ENCODE measurements around the gene SMCO3. TPM values are rescaled to one million over a fixed set of nuclear protein-coding genes. Genes with fewer than 3 reads are reported as not detected.
A peak's percentile ranks its signal among the peaks of the same experiment; 100 is the strongest.

Gene SMCO3
- total RNA-seq, 4 donors from 2014 or later = 1.2 to 10.5 (median 6.2) TPM

DNA sequence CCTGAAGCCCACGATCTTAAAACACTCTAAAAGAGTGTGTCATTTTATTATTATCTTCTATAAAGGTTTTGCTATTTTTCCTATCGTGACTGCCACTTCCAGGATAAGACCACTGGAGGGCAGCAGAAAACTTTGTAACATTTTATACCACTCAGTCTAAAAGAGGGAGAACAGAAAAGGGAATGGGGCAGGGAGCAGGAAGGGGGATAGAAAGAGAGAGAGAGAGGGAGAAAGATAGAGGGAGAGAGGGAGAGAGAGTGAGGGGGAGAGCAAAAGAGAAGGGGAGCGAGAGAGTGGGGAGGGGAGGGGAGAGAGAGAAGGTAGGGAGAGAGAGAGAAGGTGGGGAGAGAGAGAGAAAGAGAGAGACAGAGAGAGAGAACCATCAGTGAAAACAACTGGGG lies 31.4 kb upstream of the SMCO3 start:
- H3K9me3 ChIP-seq = no peaks in the 10 kb centered on the region
- H3K4me3 ChIP-seq = no peak overlapping the region
- TF ChIP-seq POLR2A (IDR thresholded peaks at IDR 0.05) (no peak), EP300 (IDR thresholded peaks at IDR 0.05) (no peak), CTCF (IDR thresholded peaks at IDR 0.05) (peak; percentile 70 to 88 (median 76))
- DNase-seq (ENCODE audit: low spot score in 2 of 2) = peak in 1 of 2 donors; percentile 81
- no peaks in the 10 kb centered on the region for H3K36me3 ChIP-seq
- WGBS, 2 donors = 8 to 12% methylated on average over 3 of the region's 3 CpGs
- H3K27ac ChIP-seq = peak overlapping the region in 2 of 4 donors; percentile 52 to 70
- H3K27me3 ChIP-seq = no peaks in the 10 kb centered on the region
- H3K4me1 ChIP-seq = peaks cover 0 to 77% (median 22%) of the 10 kb centered on the region in 4 donors

- Histone ChIP-seq H3K27me3 (no peaks in the 10 kb centered on the region), H3K9me3 (no peaks in the 10 kb centered on the region), H3K27ac (no peak overlapping the region), H3K4me3 (no peak overlapping the region), H3K4me1 (peaks cover 0 to 68% (median 22%) of the 10 kb centered on the region in 4 donors), H3K36me3 (no peaks in the 10 kb centered on the region)
- DNase-seq (ENCODE audit: low spot score in 2 of 2) = no peak
- TF ChIP-seq CTCF (IDR thresholded peaks at IDR 0.05) (no peak), POLR2A (IDR thresholded peaks at IDR 0.05) (no peak), EP300 (IDR thresholded peaks at IDR 0.05) (no peak)
Measured at GRCh38 chr12:14844401-14844800, 30.4 kb upstream of the SMCO3 start.

DNA sequence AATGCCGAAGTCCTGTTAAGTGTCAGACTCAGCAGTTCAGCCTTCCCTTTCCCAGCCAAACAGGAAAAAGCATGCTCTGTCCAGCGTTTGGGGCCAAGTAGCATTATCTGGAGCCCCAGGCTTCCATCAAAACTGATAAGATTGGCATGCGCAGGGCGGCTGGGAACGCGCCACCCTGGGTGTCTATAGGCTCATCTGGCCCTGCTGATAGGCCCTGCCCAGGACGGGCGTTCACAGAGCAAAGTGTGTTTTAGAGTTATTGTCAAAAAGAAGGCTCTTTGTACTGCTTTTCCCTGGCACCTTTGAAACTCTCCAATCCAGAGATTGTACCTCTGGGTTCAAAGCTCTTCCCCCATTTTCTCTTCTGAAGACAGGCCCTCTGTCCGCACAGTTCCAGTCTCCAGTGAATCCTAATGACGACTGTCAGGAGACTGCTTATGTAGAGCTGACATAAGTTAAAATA lies 29.5 kb upstream of the SMCO3 start, which contains the start of gene ART4:
TSS of gene ART4 (minus strand) at position 102 of the 463 bp plus-strand sequence. CDS start 413 bp downstream, outside the sequence.
- no peak for TF ChIP-seq CTCF (IDR thresholded peaks at IDR 0.05)
- TF ChIP-seq POLR2A (IDR thresholded peaks at IDR 0.05) = no peak
- no peak for TF ChIP-seq EP300 (IDR thresholded peaks at IDR 0.05)
- 74 to 81% methylated on average over 10 of the region's 10 CpGs for WGBS, 2 donors
- H3K4me1 ChIP-seq = peaks cover 0 to 60% (median 20%) of the 10 kb centered on the region in 4 donors
- no peaks in the 10 kb centered on the region for H3K9me3 ChIP-seq
- no peaks in the 10 kb centered on the region for H3K36me3 ChIP-seq
- DNase-seq (ENCODE audit: low spot score in 2 of 2) = no peak
- H3K27ac ChIP-seq = peak within 1 kb of the TSS in 3 of 4 donors; percentile 52 to 75 (median 74)
- H3K4me3 ChIP-seq = no peak within 1 kb of the TSS
- no peaks in the 10 kb centered on the region for H3K27me3 ChIP-seq

- Histone ChIP-seq H3K9me3 (no peaks in the 10 kb centered on the region), H3K4me3 (no peak overlapping the region), H3K27me3 (no peaks in the 10 kb centered on the region), H3K27ac (peak overlapping the region; percentile 41 to 75 (median 63)), H3K36me3 (no peaks in the 10 kb centered on the region), H3K4me1 (peaks cover 0 to 56% (median 20%) of the 10 kb centered on the region in 4 donors)
- TF ChIP-seq EP300 (IDR thresholded peaks at IDR 0.05) = no peak
- TF ChIP-seq POLR2A (IDR thresholded peaks at IDR 0.05) = no peak
- TF ChIP-seq CTCF (IDR thresholded peaks at IDR 0.05) = no peak
- DNase-seq (ENCODE audit: low spot score in 2 of 2) = no peak
- WGBS, 2 donors = 53 to 62% methylated on average over 3 of the region's 3 CpGs
Measured at GRCh38 chr12:14842315-14842714, 28.3 kb upstream of the SMCO3 start.

- no peaks in the 10 kb centered on the region for H3K27me3 ChIP-seq
- TF ChIP-seq EP300 (IDR thresholded peaks at IDR 0.05) (peak; percentile 62 to 84), POLR2A (IDR thresholded peaks at IDR 0.05) (peak in 1 of 2 donors; percentile 14), CTCF (IDR thresholded peaks at IDR 0.05) (no peak)
- H3K4me1 ChIP-seq = peaks cover 0 to 53% (median 20%) of the 10 kb centered on the region in 4 donors
- H3K27ac ChIP-seq = peak overlapping the region; percentile 17 to 75 (median 58)
- no peak overlapping the region for H3K4me3 ChIP-seq
- DNase-seq (ENCODE audit: low spot score in 2 of 2) = peak in 1 of 2 donors; percentile 53
- H3K9me3 ChIP-seq = no peaks in the 10 kb centered on the region
- H3K36me3 ChIP-seq = no peaks in the 10 kb centered on the region
- WGBS, 2 donors = 24 to 30% methylated on average over 3 of the region's 3 CpGs
Measured at GRCh38 chr12:14841761-14842160, 27.8 kb upstream of the SMCO3 start.

Data from tibial nerve (tissue), 4 donors.